HG02884 (cell line): ENCODE data around the gene KCNQ1.

Experiments
- ATAC-seq: cut with Tn5 transposase; IDR thresholded peaks from one replicate; pipeline ENCODE4 v1.9.1; 2021; ENCODE audit warnings: mild to moderate bottlenecking, moderate library complexity; ENCODE audit not compliant: unreplicated experiment

Gene KCNQ1

GRCh38 chr11:2738551-2739431 is 294.0 kb downstream of the KCNQ1 start:
- no peak for ATAC-seq

DNA sequence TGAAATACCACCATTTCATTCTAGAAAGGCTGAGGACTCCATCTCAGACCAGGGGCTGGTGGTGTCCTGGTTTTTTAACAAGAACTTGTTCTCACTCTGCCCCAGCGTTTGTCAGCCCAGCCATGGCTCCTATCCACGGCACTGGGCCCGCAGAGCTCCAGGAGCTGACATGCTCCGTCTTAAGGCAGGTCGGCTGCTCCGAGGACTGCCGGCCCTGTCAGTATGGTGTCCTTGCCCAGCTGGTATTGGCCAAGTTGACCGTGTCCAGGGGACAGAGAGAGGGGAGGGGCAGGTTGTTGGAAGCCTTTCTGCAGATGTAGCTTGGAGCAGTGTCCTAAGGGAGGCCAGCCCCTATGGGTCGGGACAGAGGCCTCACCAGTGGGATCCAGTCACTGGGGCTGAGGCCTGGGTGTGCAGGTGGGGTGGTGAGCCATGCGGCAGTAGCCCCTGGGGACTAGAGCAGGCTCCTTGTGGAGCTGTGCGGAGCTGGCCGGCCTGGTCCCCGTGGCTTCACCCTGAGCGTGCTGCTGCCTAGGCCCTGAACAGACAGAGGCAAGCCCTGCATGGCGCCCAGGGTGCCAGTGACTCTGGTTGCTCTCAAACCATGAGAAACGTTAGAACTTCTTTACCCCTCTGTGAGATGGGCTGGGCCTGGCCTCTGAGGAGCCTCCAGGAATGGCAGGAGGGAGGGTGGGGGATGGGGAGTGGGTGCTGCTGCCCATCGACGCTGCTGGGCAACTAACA is 294.9 kb downstream of the KCNQ1 start:
- ATAC-seq = no peak

GRCh38 chr11:2740275-2740940 is 295.6 kb downstream of the KCNQ1 start:
- no peak for ATAC-seq

DNA sequence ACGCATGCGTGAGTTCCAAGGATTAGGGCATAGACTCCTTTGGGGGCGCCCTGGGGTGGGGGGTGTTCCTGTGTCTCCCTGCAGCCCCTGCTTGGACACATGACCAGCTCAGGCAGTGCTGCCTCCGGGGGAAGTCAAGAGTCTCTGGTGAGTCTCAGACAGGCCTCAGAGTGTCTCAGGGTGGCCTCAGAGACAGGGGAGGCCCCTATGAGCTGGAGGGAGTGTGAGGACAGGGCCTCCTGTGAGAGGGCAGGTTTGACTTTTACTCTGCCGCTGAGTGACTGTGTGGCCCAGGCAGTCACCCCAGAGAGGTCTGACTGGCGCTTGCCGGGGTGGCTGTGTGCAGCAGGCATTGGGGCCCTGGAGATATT is 296.2 kb downstream of the KCNQ1 start:
- no peak for ATAC-seq

DNA sequence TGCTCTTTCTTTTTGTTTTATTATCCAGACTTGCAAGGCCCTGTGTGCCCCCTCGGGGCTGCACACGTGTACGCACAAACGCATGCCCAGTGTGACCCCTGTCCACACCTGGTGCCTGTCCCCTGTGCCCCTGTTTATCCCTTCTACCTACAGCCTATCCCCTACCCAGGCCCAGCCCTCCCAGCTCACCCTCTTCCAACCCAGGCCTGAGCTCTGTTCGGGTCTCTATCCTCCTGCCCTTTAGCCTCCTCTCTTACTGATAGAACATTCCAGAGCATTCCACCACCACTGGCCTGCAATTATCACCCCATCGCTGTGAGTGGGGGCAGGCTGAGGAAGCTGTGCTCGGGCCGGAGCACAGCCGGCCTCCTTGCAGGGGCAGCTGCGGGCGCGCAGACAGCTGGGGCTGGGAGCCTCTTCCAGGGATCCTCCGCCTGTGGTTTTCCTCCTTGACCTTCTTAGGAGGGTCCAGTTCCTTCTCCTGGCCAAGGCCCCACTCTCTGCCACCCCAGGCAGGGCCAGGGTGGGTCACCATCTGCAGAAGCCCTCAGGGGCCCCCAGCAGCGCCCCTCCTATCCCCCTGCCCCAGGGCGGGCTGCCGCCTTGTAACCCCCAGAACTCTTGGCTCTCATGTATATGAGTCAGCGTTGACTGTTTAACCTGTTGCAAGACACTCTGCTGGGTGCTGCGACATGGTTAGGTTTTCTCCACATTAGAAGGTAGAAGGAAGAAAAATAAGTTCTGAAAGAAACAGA is 296.7 kb downstream of the KCNQ1 start:
- ATAC-seq = no peak

- ATAC-seq = no peak
Measured at GRCh38 chr11:2742201-2742600, 297.4 kb downstream of the KCNQ1 start.

- no peak for ATAC-seq
Measured at GRCh38 chr11:2742611-2743426, 298.0 kb downstream of the KCNQ1 start.

DNA sequence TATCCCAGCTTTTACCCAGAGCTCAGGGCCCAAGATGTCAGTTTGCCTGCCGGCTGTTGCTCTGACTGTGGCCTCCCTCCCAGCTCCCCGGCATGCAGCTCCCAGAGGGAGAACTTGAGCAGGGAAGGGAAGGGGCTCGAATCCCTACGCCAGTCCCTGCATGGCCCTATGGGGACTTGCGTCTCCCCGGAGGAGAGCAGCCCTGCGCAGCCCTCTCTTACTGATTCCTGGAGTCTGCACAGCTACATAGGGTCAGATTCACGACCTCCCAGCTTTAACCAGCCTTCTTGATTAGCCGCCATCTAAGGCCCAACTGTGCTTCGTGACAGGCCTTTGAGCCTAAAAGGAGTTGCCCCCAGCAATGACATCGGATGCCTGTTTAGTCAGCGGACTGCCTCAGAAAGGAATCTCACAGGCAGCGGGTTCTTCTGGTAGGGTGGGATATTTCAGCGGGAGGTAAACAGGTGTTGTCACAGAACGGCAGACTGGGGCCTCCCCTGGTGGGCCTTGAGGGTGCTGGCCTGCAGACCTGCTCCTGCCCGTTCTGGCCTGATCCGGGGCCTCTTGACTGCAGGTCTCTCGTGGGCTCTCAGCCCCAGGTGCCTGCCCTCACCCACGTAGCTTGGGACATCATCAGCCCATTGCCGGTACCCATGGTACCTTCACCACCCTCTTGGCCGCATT is 298.8 kb downstream of the KCNQ1 start:
- no peak for ATAC-seq

DNA sequence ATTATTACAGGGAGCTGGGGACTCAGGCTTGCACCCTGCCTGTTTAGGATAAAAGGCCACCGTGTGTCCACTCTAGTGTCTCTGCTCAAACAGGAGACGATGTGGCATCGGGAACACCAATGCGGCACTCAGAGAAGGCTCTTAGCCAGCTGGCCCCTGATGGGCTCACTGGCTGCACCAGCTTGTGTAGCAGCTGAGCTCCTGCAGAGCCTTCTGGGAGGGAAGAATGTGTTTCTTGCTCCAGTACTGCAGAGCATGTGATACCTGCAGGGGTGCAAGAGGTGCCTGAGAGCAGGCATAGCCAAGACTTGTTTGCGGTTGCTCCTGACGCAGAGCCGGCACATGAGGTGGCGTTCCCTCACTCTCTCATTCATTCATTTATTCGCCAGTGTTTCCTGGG is 299.4 kb downstream of the KCNQ1 start:
- no peak for ATAC-seq

- no peak for ATAC-seq
Measured at GRCh38 chr11:2745511-2745910, 300.7 kb downstream of the KCNQ1 start.

GRCh38 chr11:2746401-2747247 is 301.8 kb downstream of the KCNQ1 start:
- no peak for ATAC-seq

- ATAC-seq = no peak
Measured at GRCh38 chr11:2747248-2748027, 302.6 kb downstream of the KCNQ1 start.

- ATAC-seq = no peak
Measured at GRCh38 chr11:2748061-2748813, 303.4 kb downstream of the KCNQ1 start.

DNA sequence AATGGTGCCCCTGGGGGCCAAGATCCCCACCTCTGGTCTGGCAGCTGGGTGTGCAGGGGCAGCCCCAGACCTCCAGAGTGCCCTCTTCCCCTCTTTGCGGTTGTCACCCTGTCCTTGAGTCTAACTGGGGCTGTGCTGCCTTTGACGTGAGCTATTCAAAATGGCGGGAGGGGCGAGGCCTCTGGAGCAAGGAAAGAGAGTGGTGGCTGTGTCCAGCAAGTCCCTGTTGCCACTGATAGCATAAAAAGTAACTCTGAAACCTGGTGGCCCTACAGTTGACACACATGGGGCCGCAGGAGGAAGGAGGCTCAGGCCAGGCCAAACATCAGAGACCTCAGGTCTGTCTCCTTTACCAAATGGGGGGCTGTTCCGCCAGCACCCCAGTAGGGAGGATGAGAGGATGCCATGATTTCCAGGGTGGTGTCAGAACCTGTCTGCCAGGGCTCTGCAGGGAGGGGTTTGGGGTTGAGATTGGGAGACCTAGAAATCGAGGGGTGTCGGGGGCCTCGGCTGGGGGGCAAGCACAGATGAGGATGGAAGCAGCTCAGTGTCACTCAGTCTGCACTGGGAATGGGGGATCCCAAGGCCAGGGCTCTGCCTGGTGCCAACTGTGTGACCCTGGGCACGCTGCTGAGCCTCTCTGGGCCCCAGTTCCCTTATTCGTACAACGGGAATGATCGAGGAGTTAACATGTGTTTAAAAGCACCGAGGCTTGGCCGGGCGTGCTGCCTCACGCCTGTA is 304.2 kb downstream of the KCNQ1 start:
- no peak for ATAC-seq

- ATAC-seq = no peak
Measured at GRCh38 chr11:2750101-2750681, 305.4 kb downstream of the KCNQ1 start.
